DMS 273 treated with DMSO at 0.1 percent for 48 hours (cell line): ENCODE results near the gene COMMD1.
"Not testable (repeated sequence)": the region's sequence is repeated elsewhere in the genome, so short reads cannot be mapped to it uniquely, and the experiment has no call there.

Experiments
- DNase-seq: peaks from one replicate; lab custom pipeline; 2025; lab: John Stamatoyannopoulos, UW

The COMMD1 gene

DNA sequence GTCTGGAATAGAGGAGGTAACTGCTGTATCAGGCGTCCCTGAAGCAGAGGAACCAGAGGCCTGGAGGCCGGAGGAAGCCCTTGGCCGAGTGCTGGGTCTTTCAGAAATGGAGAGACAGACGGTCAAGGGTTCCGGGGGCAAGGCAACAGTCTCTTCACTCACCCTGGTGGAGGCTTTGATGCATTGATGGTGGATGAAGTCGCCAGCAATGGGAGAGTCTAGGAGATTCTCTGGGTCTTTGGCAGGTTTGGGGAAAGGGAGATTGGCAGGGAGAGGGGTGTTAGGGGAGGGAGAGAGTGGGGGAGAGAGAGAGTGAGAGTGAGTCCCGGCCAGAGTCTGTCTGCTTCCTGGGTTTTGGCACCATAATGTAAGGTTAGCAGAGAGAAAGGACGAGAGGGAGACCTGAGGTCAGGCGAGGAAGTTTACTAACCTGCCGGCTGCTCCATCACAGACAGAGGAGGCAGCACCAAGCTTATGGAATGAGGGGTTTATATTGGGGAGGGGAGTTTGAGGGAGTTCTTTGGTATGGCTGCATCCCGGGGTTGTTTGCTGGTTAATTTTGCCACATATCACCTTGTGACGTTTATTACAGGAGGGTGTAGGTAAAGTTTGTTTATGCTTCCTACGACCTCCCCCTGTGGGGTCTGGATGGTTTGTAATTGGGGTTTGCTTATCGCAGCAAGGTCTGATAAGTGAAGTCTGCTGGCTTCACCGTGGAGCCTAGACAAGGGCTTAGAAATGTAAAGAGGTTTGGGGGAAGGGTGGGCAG, 19.6 kb downstream of the COMMD1 start:
- DNase-seq = no peak

DNA sequence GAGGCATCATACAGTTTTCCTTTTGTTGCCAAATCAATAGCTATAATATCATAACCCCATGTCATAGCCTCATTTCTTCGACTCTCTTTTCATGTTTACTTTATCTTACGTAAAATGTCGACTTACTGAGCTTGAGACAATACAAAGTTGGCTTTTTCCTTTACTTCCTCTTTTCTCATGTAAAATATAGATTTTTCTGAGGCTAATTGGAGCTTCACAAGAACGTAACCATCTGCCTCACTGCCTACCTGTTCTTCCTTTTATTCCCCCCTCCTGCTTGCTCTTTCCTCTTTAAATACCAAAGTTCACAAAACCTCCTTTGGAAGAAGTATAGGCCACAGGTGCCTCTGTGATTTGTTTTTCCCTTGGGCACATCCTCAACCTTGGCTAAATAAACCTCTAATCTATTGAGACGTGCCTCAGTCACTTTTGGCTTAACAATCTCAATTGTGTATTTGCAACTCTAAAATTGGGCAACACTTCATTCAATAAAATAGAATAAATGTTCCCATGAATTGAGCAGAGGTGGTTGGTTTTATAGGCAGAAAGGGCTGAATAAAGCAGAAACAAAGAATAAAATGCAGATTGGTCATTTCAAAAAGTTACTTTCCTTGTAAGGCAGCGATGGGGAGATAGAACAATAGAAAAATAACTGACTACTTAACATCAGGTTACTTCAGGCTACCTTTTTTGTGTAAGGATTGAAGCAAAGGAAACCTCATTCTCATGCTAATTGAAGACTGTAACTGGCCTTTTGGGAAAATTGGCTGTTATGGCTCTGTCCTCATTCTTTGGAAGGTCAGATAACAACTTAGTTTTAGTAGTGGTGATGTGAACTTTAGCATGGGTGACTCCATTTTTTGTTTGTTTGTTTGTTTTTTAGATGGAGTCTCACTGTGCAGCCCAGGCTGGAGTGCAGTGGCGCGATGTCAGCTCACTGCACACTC, 21.3 kb downstream of the COMMD1 start:
- DNase-seq = no peak

DNA sequence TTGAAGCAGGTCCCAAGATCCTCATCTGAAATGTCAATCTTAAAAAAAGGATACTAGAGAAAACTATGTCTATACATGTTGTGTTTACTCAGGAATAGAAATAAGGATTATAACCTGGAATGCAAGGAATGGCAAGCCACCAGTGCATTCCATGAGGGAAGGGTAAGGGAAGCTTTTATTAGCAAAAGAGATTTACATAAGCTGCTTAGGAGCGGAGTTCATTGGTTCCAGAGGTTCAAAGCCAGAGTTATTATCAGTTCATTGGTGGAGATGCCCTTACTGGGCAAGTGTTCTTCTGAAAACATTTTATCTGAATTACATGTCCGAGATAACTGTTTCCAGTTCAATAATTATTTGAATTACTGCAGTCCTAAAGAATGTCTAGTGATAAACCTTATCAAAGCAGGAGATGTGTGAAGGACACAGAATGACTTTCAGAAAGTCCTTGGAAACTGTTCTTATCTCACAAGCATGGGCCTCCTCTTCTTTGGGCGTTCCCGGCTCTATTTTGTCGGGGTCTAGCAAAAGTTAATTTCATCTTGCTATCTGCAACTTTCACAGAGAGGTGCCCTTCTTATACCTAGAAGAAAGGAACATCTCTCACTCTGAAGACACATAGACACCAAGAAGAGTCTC, 23.5 kb downstream of the COMMD1 start:
- DNase-seq = no peak

DNA sequence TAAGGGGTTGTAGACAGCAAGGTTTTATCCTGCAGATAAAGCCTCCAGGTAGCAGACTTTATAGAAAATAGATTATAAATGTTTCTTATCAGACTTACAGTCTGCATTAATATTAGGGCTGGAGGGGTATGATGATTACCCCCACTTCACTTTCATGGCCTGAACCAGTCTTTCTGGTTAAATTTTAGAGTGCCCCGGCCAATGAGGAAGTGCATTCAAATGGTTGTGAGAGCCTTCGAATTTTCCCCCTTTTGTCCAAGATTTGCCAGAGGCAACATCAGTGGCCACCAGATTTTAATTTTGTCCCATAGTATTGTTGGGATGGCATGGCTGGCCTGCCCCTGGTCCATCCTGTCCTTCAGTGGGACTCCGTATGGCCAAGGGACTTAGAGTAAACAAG, 31.6 kb downstream of the COMMD1 start:
- DNase-seq = no peak

DNA sequence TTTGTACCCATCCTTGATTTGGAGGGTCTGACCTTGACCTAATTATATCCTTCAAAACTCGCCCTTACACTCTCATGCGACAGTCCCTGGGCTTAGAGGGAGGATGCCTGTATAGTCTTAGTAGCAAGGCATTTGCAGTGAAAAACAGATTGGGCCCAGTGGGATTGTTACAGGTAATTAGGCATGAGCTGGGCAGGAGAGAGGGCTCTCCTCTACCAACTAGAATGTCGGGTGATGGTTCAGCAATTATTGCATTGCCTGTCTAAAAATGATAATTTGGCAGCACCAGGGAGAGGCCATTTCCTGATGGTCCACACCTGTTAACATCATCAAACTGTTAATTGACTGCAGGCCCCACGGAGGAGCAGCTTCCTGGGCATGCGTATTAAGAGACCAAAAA, 32.4 kb downstream of the COMMD1 start:
- DNase-seq = no peak

DNA sequence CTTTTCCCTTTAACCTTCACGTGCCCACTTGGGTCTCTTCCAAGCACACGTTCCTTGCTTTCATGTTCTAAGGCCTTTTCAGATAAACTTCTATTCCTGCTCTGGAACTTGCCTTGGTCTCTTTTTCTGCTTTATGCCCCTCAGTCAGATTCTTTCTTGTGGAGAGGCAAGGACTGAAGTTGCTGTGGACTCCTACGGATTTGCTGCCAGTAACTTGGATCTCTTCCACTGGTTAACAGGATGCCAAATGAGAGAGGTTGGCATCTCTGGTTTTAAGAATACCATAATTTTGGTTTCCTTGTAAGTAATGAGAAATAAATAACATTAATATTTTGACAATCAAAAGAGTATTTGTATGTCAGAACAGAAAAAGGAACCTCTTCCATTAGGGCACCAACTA, 33.0 kb downstream of the COMMD1 start:
- no peak for DNase-seq

DNA sequence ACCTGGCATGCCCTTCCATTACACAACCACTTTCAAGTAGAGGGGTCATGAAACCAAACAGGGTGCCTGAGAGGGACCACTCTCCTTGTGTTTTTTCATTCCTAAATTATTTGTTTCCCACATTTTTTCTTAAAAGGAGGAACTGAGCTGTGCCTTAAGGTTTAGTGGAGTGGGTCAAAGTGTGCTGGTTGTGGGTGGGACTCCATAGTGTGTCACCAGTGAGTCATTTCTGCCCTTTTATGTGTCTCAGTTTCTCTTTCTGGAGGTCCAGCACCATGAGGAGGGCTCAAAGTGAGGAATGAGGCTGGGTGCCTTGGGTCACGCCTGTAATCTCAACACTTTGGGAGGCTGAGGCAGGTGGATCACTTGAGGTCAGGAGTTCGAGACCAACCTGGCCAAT, 37.8 kb downstream of the COMMD1 start:
- DNase-seq = no peak

DNA sequence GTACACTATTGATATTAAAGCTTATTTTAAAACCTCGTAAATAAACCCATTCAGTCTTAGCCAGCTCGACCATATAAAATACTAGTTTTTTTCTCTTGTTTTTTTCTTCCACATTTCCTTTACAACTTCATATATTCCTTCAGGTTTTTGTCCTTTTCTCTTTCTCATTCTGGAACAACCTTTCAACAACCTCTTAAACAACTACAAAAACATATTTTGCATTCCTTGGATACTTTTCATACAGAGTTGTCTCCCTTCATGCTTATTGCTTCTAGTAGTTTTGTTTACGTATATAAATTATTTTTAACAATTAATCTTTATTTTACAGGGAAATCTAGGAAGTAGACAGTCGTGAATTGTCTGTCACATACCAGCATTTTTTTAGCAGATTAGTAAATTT, 41.2 kb downstream of the COMMD1 start:
- no peak for DNase-seq

DNA sequence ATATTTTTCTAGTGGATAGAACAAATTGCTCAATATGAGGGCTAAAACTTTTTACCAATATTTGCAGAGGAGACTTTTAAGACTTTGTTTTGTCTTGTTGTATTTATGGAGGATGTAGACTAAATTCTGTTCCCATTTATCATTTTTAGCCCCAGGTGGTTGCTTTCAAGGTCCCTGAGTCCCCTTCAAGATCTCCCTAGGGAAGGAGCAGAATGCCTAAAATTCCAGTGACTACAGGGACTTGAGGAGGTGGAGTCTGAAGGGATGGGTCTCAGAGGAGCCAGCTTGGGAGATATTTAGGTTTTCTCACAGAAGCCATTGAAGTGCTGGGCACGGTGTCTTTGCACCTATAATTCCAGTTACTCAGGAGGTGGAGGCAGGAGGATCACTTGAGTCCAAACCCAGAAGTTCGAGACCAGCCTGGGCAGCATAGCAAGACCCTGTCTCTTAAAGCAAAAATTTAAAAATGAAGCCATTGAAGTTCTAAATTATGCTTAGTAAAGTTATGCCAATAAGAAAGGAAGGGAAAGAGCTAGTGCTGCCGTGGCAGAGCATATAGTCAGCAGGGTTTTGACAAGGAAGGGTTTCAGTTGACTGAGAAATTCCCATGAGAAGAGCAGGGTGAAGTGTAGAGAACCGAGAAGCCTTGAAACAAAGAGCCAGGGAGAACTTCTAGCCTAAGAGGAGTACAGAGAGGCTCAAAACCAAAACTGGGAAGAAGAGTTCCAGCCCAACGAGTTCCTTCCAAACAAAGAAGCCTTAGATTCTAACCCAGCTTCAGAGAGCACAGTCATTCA, 43.4 kb downstream of the COMMD1 start:
- DNase-seq = no peak

DNA sequence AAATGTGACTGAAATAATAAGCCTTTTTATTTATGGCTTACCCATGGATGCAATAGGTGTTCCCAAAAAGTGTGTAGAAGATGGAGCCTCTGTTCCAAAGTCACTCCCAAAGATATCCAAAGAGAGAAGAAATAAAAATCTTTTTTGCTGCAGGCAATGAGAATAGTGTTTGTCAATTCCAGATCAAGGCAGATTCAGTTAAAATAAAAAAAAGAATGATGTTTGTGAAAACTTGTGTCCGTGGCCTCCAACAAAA, 43.9 kb downstream of the COMMD1 start:
- no peak for DNase-seq

DNA sequence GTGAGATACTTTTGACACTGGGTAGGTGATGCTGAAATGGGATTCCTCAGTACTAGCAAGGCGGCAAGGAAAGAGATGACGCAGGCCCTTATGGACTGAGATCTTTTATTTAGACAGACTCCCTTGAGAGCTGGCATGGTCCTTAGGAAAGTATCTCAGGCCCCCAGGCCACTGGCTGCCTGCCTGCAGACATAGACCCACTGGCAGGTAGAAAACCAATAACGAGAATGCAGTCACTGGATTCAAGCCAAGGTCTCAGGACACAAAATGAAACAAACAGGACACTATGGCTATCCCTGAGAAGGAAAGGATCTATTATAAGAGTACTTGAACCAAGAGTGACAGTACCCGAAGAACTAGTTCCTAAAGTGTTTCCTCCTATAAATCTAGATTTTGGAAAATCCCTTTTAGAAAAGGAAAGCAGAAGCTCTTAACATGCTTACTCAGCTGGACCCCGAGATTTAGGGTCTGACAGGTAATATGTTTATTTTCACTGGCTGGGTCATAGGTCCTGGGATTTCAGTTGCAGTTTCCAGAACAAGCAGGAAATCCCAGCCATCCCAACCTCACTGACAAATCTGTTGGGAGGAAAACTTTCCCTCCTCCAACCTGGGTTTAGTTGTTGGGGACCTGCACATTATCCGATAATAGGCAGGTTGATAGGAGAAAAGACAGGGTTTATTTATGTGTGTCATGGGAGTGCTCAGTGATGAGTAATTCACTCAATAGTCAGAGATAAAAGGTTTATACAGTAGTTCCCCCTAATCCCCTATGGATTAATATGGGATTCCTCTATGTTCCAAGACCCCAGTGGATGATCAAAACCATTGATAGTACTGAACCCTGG, 44.5 kb downstream of the COMMD1 start:
- DNase-seq = no peak

DNA sequence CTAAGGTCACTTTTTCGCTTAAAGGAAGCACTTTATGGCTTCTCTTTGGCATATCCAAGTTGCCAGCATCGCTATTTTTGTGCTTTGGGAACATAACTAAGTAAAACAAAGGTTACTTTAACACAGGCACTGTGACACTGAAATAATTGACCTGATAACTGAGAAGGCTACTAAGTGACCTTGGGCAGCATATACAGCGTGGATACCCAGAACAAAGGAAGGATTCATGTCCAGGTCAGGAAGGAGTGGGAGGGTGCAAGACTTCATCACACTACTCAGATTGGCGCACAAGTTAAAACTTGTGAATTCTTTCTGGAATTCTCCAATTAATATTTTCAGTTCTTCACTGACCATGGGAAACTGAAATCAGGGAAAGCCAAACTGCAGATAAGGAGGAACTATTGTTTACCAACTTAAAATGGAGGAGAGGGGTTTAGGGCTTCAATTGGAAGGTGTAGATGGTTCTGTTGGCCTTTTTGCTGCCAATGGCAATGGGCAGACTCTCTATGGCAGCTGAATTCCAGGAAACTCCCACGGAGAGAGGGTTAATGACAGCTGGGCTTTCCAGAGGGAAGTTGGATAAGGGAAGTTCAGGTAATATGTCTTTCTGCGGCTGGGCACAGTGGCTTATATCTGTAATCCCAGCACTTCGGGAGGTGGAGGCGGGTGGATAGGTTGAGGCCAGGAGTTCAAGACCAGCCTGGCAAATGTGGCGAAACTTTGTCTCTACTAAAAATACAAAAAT, 45.3 kb downstream of the COMMD1 start:
- no peak for DNase-seq

DNA sequence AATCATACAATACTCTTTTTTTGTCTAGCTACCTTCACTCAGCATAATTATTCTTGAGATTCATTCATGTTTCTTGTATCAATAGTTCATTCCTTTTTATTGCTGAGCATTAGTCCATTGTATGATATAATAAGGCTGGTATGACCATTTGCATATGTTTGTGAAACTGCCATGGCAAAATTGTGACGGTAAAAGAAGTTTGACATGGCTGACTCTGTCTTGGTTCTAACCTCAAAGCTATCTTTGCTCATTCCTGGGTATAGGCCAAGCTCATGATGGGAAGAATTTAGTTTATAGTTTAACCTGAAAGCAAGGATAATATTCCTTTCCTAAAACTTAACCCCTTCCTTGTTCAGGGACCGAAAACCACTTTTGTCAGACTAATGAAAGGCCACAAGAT, 46.4 kb downstream of the COMMD1 start:
- DNase-seq = no peak

DNA sequence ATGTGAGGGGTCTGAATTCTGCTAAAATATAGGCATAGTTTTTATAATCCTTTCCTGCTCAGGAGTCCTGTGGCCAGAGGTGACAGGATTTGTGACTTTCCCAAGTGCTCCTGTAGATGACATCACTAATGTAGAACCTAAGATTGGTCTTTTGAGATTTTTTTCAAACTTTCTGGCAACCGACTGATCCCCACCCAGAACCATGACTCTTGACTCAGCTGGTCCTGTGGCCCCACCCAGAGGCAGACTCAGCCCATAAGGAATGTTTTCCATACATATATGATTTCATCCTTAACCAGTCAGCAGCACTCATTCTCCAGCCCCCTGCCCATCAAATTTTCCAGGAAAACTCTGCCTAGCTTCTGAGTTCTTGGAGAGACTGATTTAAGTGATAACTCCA, 46.8 kb downstream of the COMMD1 start:
- no peak for DNase-seq

DNA sequence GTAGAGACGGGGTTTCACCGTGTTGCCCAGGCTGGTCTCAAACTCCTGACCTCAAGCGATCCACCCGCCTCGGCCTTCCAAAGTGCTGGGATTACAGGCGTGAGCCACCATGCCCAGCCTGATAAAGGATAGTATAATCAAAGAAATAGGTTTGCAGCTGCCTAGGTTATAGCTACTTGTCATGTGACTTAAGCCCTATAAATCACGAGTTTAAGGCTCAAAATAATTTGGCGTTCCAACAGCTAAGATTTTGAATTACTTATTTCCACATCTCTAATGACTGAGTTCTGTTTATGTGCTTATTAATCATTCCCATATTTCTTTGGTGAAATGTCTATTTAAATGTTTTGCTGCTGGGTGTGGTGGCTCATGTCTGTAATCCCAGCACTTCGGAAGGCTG, 49.4 kb downstream of the COMMD1 start:
- DNase-seq = not testable (repeated sequence)

DNA sequence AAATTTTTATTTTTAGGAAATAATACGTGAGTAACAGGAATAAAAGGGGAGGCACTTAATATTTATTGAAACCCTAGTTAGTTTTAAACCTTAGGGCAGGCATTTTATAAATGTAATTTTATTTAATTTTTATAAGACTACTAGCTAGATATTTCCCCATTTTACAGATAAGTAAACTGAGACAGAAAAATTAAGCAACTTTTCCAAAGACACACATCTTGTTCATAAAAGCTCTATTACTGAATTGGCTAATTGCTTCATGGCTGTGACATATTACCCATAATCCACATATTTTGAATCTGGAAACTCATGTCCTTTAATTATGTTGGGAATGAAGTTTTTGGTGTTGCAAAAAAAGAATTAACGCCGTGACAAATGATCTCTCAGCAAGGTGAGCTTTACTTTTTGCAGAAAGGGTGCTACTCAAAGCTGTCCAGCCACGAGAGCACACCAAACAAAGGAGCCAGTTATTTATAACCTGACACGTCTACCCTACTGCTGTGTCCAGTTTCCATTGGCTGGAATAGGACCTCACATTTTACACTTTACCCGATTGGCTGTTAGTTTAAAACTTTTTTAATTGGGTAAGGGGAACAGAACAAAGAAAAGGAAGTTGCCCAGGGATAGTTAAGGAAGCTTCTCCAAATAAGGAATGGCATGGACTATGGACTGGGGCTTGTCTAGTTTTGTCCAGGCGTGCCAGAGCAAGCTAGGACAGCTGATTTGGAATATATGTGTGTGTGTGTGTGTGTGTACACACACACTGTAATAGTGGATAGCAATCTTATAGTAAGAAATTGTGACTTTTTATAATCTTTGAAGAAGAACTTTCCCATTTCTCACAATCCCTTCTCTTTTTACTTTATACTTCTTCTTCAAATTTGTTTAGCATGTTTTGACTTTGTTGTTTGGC, 54.2 kb downstream of the COMMD1 start:
- DNase-seq = no peak

DNA sequence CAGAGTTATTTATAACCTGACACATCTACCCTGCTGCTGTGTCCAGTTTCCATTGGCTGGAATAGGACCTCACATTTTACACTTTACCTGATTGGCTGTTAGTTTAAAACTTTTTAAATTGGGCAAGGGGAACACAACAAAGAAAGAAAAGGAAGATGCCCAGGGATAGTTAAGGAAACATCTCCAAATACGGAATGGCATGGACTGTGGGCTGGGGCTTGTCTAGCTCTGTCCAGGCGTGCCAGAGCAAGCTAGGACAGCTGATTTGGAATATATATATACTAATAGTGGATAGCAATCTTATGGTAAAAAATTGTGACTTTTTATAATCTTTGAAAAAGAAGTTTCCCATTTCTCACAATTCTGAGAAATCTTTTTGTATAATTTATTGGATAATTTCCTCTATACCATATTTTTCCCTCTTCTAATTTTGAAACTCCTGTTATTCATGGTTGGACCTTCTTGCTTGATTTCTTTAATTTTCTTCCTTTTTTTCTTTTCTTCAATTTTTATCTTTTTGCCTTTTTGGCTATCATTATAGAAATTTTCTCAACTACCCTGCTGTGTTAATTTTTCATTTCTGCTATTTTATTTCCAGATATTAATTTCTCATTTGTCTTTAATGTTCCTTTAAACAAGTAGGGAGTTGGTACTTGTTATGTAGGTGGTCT, 55.9 kb downstream of the COMMD1 start:
- no peak for DNase-seq

DNA sequence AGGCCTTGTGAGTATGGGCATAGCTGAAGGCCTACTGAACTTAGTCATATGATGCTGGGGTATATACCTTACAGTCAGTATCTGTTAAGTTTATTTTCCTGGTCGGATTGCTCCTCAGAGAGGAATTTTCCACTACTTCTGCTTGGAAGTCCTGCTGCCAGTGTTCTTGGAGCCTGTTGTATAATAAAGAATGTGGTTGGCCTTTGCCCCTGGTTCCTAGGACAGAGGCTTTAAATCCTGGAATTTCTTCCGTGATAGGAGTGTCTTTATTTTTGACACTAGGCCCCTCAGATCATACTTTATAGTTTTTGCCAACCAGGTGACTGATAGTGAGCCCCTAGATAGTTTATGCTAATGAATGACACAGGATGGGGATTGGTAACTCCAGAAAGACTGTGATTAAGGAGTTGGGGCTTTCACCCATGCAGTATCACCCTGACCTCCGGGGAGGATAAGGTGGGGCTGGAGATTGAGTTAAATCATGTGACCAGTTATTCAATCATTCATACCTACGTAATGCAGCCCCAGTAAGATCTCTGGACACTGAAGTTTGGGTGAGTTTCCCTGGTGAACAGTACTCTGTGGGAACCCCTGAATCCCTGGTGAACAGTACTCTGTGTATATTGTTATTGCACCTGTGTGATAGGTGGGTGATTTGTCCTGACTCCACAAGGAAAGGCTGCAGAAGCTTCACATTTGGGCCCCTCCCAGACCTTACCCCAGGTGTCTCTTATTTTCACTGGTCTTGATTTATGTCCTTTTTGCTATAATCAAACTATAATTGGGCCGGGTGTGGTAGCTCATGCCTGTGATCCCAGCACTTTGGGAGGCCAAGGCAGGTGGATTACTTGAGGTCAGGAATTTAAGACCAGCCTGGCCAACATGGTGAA, 56.9 kb downstream of the COMMD1 start:
- no peak for DNase-seq
